GM12874 (cell line): ENCODE results near the gene CPNE5.

Experiments
- TF ChIP-seq, protein P1 (sequence below): IDR thresholded peaks from 2 replicates; pipeline ENCODE4 v1.5.1; 2011; ENCODE audit warnings: low read depth, mild to moderate bottlenecking, control low read depth, low read length, moderate library complexity; ENCODE audit not compliant: insufficient read depth

Gene CPNE5

DNA sequence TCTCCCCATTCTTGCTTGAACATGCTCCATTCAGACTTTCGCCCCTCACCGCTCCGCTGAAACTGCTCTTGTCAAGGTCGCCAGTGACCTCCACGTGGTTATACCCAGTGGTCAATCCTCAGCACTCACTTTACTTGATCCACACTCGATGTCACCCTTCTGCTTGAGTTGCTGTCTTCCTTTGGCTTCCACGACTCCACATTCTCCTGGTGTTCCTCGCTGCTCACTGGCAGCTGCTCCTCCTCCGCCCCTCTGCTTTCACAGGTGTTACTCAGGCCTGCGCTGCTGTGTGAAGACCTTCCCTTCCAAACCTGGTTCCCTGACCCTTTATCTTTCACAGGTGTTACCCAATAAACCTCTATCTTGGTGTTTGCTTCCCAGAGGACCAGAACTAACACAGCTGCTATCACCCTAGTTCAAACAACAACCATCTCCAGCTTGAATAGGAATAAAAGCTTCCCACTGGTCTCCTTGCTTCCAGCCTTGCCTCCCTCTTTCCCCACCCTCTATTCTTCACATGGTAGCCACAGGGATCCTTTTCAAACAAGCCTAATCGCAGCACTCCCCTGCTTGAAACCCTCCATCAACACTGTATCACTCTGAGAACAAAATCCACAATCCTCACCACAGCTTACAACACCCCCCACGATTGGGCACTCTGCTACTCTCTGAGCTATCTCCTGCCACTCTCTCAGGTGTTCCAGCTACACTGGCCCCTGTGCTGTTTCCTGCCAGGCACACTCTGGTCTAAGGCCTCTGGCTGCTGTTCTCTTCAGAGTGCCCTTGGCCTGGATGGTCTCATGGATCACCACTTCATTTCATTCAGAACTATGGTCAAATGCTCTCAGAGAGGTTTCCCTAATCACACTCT lies 24.7 kb upstream of the CPNE5 start:
- TF ChIP-seq, protein P1, sequence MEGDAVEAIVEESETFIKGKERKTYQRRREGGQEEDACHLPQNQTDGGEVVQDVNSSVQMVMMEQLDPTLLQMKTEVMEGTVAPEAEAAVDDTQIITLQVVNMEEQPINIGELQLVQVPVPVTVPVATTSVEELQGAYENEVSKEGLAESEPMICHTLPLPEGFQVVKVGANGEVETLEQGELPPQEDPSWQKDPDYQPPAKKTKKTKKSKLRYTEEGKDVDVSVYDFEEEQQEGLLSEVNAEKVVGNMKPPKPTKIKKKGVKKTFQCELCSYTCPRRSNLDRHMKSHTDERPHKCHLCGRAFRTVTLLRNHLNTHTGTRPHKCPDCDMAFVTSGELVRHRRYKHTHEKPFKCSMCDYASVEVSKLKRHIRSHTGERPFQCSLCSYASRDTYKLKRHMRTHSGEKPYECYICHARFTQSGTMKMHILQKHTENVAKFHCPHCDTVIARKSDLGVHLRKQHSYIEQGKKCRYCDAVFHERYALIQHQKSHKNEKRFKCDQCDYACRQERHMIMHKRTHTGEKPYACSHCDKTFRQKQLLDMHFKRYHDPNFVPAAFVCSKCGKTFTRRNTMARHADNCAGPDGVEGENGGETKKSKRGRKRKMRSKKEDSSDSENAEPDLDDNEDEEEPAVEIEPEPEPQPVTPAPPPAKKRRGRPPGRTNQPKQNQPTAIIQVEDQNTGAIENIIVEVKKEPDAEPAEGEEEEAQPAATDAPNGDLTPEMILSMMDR: no peak

DNA sequence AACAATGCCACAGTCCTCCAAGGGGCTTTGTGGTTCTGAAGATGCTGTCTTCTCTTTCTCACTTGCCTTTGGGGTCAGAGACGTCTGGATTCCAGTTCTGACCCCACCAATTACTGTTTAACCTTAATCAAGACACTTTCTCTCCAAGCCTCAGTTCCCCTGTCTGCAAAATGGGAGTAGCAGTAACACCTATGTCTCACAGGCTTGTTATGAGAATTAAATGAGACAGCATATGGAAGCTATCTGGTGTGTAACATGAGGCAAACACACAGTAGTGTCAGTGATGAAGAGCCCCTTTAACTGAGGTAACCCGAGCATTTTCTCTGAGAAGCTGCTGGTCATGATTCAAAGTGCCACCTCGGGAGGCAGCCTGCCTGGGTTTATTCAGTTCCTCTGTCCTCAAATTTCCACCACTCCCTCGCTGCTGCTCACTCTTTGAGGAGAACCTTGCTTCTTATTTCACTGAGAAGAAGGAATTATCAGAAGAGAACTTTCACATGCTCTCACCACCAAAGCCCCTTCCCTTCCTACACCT lies 23.7 kb upstream of the CPNE5 start:
- TF ChIP-seq, protein P1: no peak

GRCh38 chr6:36862164-36862847 lies 23.1 kb upstream of the CPNE5 start:
- TF ChIP-seq, protein P1: no peak

- TF ChIP-seq, protein P1: no peak
Observed at GRCh38 chr6:36860126-36860525, 20.9 kb upstream of the CPNE5 start.

GRCh38 chr6:36858407-36858981 lies 19.2 kb upstream of the CPNE5 start:
- TF ChIP-seq, protein P1: no peak

DNA sequence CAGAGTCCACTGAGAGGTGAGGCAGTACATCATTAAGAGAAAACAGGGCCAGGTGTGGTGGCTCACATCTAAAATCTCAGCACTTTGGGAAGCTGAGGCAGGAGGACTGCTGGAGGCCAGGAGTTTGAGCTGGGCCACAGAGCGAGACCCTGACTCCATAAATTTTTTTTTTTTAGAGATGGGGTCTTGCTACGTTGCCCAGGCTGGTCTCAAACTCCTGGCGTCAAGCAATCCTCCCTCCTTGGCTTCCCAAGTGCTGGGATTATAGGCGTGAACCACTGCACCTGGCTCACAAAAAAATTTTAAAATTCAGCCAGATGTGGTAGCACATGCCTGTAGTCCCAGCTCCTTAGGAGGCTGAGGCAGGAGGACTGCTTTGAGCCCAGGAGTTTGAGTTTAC lies 18.1 kb upstream of the CPNE5 start:
- TF ChIP-seq, protein P1: no peak

GRCh38 chr6:36856277-36856676 lies 17.0 kb upstream of the CPNE5 start:
- TF ChIP-seq, protein P1: no peak
